ENCODE measurements around the gene PRKAR2B. TPM values are rescaled to one million over a fixed set of nuclear protein-coding genes. Genes with fewer than 3 reads are reported as not detected.

The PRKAR2B gene
- total RNA-seq, 2 donors from 2014 or later = 12.4 to 65.7 TPM

DNA sequence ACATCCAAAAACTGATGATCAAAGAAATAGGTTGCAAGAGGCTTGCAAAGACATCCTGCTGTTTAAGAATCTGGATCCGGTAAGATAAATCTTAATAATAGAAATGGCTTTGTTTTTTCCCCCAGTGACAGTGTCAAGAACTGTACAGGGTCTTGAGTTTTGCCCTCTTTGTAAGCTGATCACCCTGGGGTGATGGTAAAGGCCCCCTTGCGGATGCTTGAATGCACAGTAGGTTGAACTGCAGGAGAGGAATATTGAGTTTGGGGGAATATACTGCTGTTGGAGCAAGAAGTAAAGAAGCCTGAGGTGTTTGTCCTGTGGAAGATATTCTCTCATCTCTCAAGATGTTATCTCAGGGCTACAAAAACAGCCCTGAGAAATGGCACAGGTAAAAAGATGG lies 83.7 kb downstream of the PRKAR2B start:
- no peaks in the 10 kb centered on the region for H3K4me1 ChIP-seq (replicated peaks)
- H3K27ac ChIP-seq = no peak overlapping the region
- intact Hi-C loops (cut with DNase I) = no loop called here
- WGBS = 98% methylated on average over 2 of the region's 2 CpGs
- no peak for DNase-seq (ENCODE audit: low spot score)
- TF ChIP-seq, protein P1, sequence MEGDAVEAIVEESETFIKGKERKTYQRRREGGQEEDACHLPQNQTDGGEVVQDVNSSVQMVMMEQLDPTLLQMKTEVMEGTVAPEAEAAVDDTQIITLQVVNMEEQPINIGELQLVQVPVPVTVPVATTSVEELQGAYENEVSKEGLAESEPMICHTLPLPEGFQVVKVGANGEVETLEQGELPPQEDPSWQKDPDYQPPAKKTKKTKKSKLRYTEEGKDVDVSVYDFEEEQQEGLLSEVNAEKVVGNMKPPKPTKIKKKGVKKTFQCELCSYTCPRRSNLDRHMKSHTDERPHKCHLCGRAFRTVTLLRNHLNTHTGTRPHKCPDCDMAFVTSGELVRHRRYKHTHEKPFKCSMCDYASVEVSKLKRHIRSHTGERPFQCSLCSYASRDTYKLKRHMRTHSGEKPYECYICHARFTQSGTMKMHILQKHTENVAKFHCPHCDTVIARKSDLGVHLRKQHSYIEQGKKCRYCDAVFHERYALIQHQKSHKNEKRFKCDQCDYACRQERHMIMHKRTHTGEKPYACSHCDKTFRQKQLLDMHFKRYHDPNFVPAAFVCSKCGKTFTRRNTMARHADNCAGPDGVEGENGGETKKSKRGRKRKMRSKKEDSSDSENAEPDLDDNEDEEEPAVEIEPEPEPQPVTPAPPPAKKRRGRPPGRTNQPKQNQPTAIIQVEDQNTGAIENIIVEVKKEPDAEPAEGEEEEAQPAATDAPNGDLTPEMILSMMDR (IDR thresholded peaks at IDR 0.05) = no peak
- TF ChIP-seq POLR2A (IDR thresholded peaks at IDR 0.05) (no peak), POLR2AphosphoS5 (IDR thresholded peaks at IDR 0.05) (no peak)
- no peaks in the 10 kb centered on the region for H3K36me3 ChIP-seq
- no peaks in the 10 kb centered on the region for H3K9me3 ChIP-seq
- H3K4me3 ChIP-seq = no peak overlapping the region
- H3K27me3 ChIP-seq (replicated peaks; ENCODE audit: insufficient read depth) = no peaks in the 10 kb centered on the region

DNA sequence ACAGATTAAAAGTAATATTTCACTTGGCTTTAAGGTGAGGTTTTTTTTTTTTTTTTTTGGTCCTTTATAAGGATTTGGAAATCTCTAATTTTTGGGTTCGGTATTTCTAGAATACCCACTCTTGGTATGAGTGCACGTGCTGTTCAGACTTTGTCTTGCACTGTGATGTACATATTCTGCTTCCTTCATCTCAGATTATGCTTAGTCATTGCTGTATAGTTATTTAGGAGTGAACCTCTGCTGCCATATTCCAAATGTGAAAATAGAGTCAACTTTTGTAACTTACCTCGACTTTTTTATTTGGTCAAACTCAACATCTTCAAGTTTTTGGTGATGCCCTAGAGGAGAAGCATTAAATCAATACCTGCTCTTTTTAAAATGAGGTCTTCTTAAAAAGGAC lies 84.2 kb downstream of the PRKAR2B start:
- no peaks in the 10 kb centered on the region for H3K9me3 ChIP-seq
- TF ChIP-seq POLR2A (IDR thresholded peaks at IDR 0.05) = no peak
- no peak for TF ChIP-seq POLR2AphosphoS5 (IDR thresholded peaks at IDR 0.05)
- TF ChIP-seq, protein P1 (IDR thresholded peaks at IDR 0.05) = no peak
- over 99% methylated on average over 3 of the region's 3 CpGs for WGBS

DNA sequence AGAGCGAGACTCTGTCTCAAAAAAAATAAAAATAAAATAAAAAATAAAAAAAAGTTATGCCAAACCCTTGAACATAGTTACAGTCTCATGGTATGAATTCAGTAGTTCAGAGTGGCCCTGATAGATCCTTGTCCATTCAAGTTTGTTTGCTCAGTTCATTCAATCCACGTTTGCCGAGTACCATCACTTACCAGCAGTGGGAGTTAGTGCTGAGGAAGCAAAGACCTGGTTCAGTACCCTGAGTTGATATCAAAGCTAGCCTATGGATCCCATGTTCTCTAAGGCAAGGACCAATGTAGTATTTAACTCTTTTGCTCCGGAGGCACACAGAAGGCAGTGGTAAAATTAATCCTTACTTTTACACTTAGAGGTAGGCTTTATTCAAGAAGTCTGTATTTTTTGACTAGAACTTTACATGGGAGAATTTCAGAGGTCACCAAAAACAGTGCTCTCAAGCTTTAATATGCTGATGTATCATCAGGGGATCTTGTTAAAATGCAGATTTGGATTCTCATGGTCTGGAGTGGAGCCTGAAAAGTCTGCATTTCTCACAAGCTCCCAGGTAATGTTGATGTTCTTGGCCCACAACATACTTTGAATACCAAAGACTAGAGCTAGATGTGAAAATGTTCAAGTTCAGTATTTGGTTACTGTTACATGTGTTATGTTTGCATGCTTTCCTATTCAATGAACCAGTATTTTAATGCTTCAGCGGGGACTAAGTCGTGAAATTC lies 86.1 kb downstream of the PRKAR2B start:
- Histone ChIP-seq H3K27ac (no peak overlapping the region), H3K27me3 (replicated peaks; ENCODE audit: insufficient read depth) (no peaks in the 10 kb centered on the region), H3K4me3 (no peak overlapping the region), H3K4me1 (replicated peaks) (no peaks in the 10 kb centered on the region), H3K36me3 (no peaks in the 10 kb centered on the region), H3K9me3 (no peaks in the 10 kb centered on the region)
- intact Hi-C loops (cut with DNase I) = no loop called here
- no peak for DNase-seq (ENCODE audit: low spot score)
- WGBS = 71% methylated on average over 6 of the region's 6 CpGs
- no peak for TF ChIP-seq POLR2A (IDR thresholded peaks at IDR 0.05)
- TF ChIP-seq POLR2AphosphoS5 (IDR thresholded peaks at IDR 0.05) = no peak
- TF ChIP-seq, protein P1 (IDR thresholded peaks at IDR 0.05) = no peak

More for the DNA sequence above, 84.2 kb downstream of the PRKAR2B start:
- no peak overlapping the region for H3K27ac ChIP-seq
- H3K27me3 ChIP-seq (replicated peaks; ENCODE audit: insufficient read depth) = no peaks in the 10 kb centered on the region
- DNase-seq (ENCODE audit: low spot score) = no peak
- no peaks in the 10 kb centered on the region for H3K4me1 ChIP-seq (replicated peaks)
- H3K36me3 ChIP-seq = no peaks in the 10 kb centered on the region
- no peak overlapping the region for H3K4me3 ChIP-seq
- intact Hi-C loops (cut with DNase I) = no loop called here

GRCh38 chr7:107133396-107133795 lies 88.9 kb downstream of the PRKAR2B start:
- intact Hi-C loops (cut with DNase I) = no loop called here
- Histone ChIP-seq H3K4me3 (no peak overlapping the region), H3K36me3 (no peaks in the 10 kb centered on the region), H3K4me1 (replicated peaks) (no peaks in the 10 kb centered on the region), H3K9me3 (no peaks in the 10 kb centered on the region), H3K27me3 (replicated peaks; ENCODE audit: insufficient read depth) (no peaks in the 10 kb centered on the region), H3K27ac (no peak overlapping the region)
- no peak for DNase-seq (ENCODE audit: low spot score)
- 83% methylated on average over 2 of the region's 2 CpGs for WGBS
- TF ChIP-seq POLR2AphosphoS5 (IDR thresholded peaks at IDR 0.05) (no peak), POLR2A (IDR thresholded peaks at IDR 0.05) (no peak)
- TF ChIP-seq, protein P1 (IDR thresholded peaks at IDR 0.05) = no peak

All from prostate gland (tissue), 2 donors.